Lung (tissue), 12 donors: ENCODE measurements around the gene POU4F2. TPM values are rescaled to one million over a fixed set of nuclear protein-coding genes. Genes with fewer than 3 reads are reported as not detected.

Source experiments
- ATAC-seq: fragments of 200-7000 bp; cut with Tn5 transposase; one replicate; pipeline ENCODE4 v1.9.1; 2020; ENCODE audit warnings: moderate number of reproducible peaks; ENCODE audit not compliant: insufficient read depth, low FRiP score
- DNase-seq, 3 donors: peaks; one replicate each; pipeline ENCODE4 v3.0.0-alpha.2; 2013 to 2017
- H3K27ac ChIP-seq, 2 donors: one replicate each; pipeline ENCODE4 v1.5.1; 2013; ENCODE audit warnings: mild to moderate bottlenecking in 2 of 2, moderate library complexity in 2 of 2, control low read depth in 1 of 2, inconsistent platforms in 1 of 2, low read depth in 1 of 2, low read length in 1 of 2
- H3K27me3 ChIP-seq, 3 donors: one replicate each; pipeline ENCODE4 v1.5.1; 2013; ENCODE audit warnings: low read length in 2 of 3; ENCODE audit not compliant: control insufficient read depth in 3 of 3, insufficient read depth in 3 of 3
- H3K36me3 ChIP-seq, 4 donors: one replicate each; pipeline ENCODE4 v1.5.1; 2013; ENCODE audit warnings: low read length in 4 of 4, mild to moderate bottlenecking in 1 of 4, moderate library complexity in 1 of 4; ENCODE audit not compliant: control insufficient read depth in 4 of 4, insufficient read depth in 4 of 4
- H3K4me1 ChIP-seq, 5 donors: one replicate each; pipeline ENCODE4 v1.5.1; 2013; ENCODE audit warnings: low read length in 5 of 5, mild to moderate bottlenecking in 2 of 5, moderate library complexity in 1 of 5; ENCODE audit not compliant: control insufficient read depth in 5 of 5, insufficient read depth in 5 of 5
- H3K4me3 ChIP-seq: one replicate; pipeline ENCODE4 v1.5.1; 2013; ENCODE audit warnings: mild to moderate bottlenecking, control low read depth, moderate library complexity
- H3K9ac ChIP-seq, 2 donors: one replicate each; pipeline ENCODE4 v1.5.1; 2013; ENCODE audit warnings: low read length in 2 of 2, control low read depth in 1 of 2; ENCODE audit not compliant: insufficient read depth in 1 of 2
- H3K9me3 ChIP-seq, 4 donors: one replicate each; pipeline ENCODE4 v1.5.1; 2013; ENCODE audit warnings: low read length in 3 of 4, mild to moderate bottlenecking in 1 of 4, moderate library complexity in 1 of 4; ENCODE audit not compliant: control insufficient read depth in 4 of 4, insufficient read depth in 3 of 4
- CTCF ChIP-seq: IDR thresholded peaks from 2 replicates; pipeline ENCODE4 v1.5.1; 2012; ENCODE audit warnings: mild to moderate bottlenecking; ENCODE audit errors: control extremely low read depth, extremely low read depth
- WGBS, 2 donors: extraction: QIAGEN DNeasy Blood & Tissue Kit; methylation state at CpG; one replicate each; pipeline ENCODE4 v1.1.7; 2013; 5-methylcytosine and 5-hydroxymethylcytosine counted together
- polyA plus RNA-seq, 2 donors: library from polyadenylated mRNA; stranded (reverse); fragments of 200-250 nt; gene quantifications; one replicate each; pipeline ENCODE4 v1.2.1, GENCODE V29; 2013
- total RNA-seq, 2 donors: library from RNA; depleted of rRNA in 1 of 2; stranded (reverse); fragments of >200 nt in 1 of 2; gene quantifications; one replicate each; pipeline ENCODE4 v1.2.1, GENCODE V29; 2014 to 2021
- donor health status: control.
- donor health status: control.
- donor health status: Bipolar disorder and iron deficiency.
- donor health status: healthy.
- donor health status: DM: yes; HTN: yes; CAD: no.

POU4F2 gene
- total and polyA plus RNA-seq, 4 donors, result 0.06 TPM; not detected in 3

- Histone ChIP-seq H3K9ac (no peak overlapping the region), H3K4me3 (no peak overlapping the region), H3K36me3 (no peaks in the 10 kb centered on the region), H3K9me3 (peaks cover 0 to 11% (median 0%) of the 10 kb centered on the region in 4 donors), H3K4me1 (no peaks in the 10 kb centered on the region), H3K27ac (no peak overlapping the region), H3K27me3 (peaks cover 22 to 84% (median 61%) of the 10 kb centered on the region in 3 donors)
- ATAC-seq (no peak), DNase-seq (no peak)
- WGBS, 2 donors, result 11 to 12% methylated on average over 28 of the region's 28 CpGs
- TF ChIP-seq CTCF, result no peak
Observed at GRCh38 chr4:146632770-146633470, 5.8 kb upstream of the POU4F2 start.

GRCh38 chr4:146633471-146633800, 5.3 kb upstream of the POU4F2 start:
- ATAC-seq (no peak), DNase-seq (no peak)
- no peak for TF ChIP-seq CTCF
- Histone ChIP-seq H3K27me3 (peaks cover 22 to 86% (median 58%) of the 10 kb centered on the region in 3 donors), H3K36me3 (no peaks in the 10 kb centered on the region), H3K9ac (no peak overlapping the region), H3K4me1 (peaks cover 0 to 5% (median 0%) of the 10 kb centered on the region in 5 donors), H3K9me3 (peaks cover 0 to 11% (median 0%) of the 10 kb centered on the region in 4 donors), H3K27ac (no peak overlapping the region), H3K4me3 (no peak overlapping the region)
- 3 to 4% methylated on average over 7 of the region's 7 CpGs for WGBS, 2 donors

GRCh38 chr4:146634825-146635224, 3.9 kb upstream of the POU4F2 start:
- Histone ChIP-seq H3K4me3 (no peak overlapping the region), H3K27me3 (peaks cover 31 to 90% (median 59%) of the 10 kb centered on the region in 3 donors), H3K9ac (no peak overlapping the region), H3K4me1 (peaks cover 0 to 16% (median 0%) of the 10 kb centered on the region in 5 donors), H3K27ac (no peak overlapping the region), H3K9me3 (peaks cover 0 to 15% (median 0%) of the 10 kb centered on the region in 4 donors), H3K36me3 (no peaks in the 10 kb centered on the region)
- DNase-seq (no peak), ATAC-seq (no peak)
- 8 to 10% methylated on average over 7 of the region's 7 CpGs for WGBS, 2 donors
- no peak for TF ChIP-seq CTCF
